ENCODE measurements around the gene FAM107B.

- no peak for TF ChIP-seq POLR2AphosphoS5 (IDR thresholded peaks at IDR 0.05; ENCODE audit: low read depth, low read length)
- no peak for TF ChIP-seq REST (IDR thresholded peaks at IDR 0.05; ENCODE audit: insufficient read depth in 1 of 2, low read depth in 2 of 2, low read length in 2 of 2)
- no peak for TF ChIP-seq TAF1 (IDR thresholded peaks at IDR 0.05; ENCODE audit: borderline replicate concordance, insufficient read depth, low read length)
These were observed 238.2 kb downstream of the FAM107B start for GRCh38 chr10:14536241-14537213.

Measured in PFSK-1 (cell line).